ENCODE results near the gene STX8.

- TF ChIP-seq POLR2A (IDR thresholded peaks at IDR 0.05; ENCODE audit: low read depth, low read length) (no peak), POLR2AphosphoS5 (IDR thresholded peaks at IDR 0.05; ENCODE audit: low read depth, low read length) (no peak), PAX5 (IDR thresholded peaks at IDR 0.05; ENCODE audit: insufficient read depth, low read length, severe bottlenecking) (no peak), TAF1 (IDR thresholded peaks at IDR 0.05; ENCODE audit: low read depth, low read length) (no peak), SPI1 (IDR thresholded peaks at IDR 0.05; ENCODE audit: low read depth, low read length) (no peak)
Measured at GRCh38 chr17:9221922-9222180, 353.8 kb downstream of the STX8 start.

All from GM12891 (cell line).